HuH-7 (cell line): Measurements from ENCODE around the gene PGAP2.
"Not testable (repeated sequence)": the region's sequence is repeated elsewhere in the genome, so short reads cannot be mapped to it uniquely, and the experiment has no call there.

ENCODE experiments used
- DNase-seq: peaks from one replicate; pipeline ENCODE4 v3.0.0; 2011; ENCODE audit warnings: low spot score

Gene PGAP2

DNA sequence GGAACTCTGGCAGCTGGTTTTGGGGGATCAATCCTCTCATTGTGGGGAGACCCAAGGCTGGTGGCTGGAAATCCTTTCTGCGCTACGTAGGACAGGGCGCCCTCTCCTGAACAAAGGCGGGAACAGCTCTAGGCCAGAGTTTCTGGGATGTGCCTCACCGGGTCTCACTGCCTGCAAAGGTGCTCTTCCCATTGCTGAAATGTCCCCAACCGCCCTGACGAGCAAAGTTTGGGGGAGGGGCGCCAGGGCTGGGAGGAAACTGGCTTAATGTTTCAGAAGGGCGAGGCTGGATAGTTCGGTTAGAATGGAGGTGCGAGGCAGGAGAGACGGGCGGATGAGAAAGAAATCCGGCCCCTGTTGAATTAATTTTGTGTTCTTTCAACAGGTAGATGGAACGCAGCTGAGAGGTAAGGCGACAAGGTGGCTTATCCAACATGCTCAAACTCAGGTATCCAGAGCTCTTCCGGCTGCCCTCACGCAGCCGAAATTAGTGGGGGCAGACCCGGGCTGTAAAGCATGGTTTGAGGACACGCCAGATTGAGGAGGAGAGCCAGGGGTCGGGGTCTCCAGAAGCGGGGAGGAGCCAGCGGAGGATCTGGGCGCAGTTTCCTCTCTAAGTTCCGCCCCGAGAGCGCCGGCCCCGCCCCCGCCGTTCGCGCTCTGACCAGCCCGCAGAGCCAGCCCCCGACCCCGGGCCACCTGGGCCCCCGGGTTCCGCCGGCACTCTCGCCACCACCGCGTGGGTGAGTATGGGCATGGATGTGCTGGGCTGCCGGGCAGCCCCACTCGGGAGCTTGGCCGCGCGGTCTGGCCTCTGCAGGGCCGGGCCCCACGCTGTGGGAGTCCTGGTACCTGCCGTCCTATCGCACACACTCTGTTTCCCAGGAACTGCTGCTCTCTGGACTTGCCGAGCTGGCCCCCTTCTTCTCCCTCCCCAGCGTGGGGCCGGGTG, at the start of gene PGAP2:
Gene PGAP2 (plus strand): TSS at position 652 of the 952 bp plus-strand sequence. CDS start 2,700 bp downstream, outside the sequence.
- DNase-seq = peak; percentile 87

DNA sequence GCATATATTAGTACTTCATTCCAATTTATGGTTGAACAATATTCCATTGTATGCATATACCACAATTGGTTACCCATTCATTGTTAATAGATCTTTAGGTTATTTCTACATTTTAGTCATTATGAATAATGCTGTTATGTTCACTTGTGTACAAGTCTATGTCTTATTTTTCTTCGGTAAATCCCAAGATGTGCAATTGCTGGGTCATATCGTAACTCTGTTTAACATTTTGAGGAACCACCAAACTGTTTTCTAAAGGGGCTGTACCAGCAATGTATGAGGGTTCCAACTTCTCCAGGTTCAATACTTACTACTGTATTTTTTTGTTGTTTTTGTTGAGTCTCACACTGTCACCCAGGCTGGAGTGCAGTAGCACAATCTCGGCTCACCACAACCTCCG, 44.1 kb upstream of the PGAP2 start:
- DNase-seq = no peak

DNA sequence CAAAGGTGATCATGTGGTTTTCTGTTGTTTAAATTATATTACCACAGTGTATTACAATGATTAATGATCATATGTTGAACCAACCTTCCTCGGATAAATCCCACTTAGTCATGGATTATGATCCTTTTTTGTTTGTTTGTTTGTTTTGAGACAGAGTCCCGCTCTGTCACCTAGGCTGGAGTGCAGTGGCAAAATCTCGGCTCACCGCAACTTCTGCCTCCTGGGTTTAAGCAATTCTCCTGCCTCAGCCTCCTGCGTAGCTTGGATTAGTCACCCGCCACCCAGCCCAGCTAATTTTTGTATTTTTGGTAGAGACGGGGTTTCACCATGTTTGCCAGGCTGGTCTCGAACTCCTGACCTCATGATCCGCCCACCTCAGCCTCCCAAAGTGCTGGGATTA, 41.5 kb upstream of the PGAP2 start:
- not testable (repeated sequence) for DNase-seq

DNA sequence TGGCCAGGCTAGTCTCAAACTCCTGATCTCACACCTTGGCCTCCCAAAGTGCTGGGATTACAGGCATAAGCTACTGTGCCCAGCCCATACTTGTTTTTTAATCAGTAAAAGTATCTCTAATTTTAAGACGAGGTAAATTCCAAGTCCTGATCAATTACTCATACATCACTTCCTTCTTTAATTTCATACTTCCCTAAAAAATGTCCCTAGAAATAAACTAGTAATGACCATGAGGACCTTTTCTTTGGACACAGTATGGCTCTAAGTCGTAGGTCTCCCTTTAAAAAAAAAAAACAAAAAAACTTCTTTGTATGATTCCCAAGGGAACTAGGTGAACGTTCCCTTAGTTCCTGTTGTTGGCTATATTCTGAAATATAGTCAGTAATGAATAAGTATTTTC, 40.8 kb upstream of the PGAP2 start:
- no peak for DNase-seq

DNA sequence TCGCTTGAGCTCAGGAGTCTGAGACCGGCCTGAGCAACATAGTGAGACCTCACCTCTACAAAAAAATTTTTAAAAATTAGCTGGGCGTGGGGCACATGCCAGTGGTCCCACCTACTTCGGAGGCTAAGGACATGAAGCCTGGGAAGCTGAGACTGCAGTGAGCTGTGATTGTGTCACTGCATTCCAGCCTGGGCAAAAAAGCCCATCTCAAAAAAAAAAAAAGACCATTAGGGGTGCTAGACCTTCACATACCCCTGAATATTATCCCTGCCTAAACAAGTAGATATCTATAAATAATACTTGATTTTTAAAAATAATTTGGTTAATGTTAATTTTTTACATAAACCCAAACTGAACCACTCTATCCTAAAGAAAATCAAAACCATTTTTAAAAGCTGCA, 35.2 kb upstream of the PGAP2 start:
- no peak for DNase-seq

DNA sequence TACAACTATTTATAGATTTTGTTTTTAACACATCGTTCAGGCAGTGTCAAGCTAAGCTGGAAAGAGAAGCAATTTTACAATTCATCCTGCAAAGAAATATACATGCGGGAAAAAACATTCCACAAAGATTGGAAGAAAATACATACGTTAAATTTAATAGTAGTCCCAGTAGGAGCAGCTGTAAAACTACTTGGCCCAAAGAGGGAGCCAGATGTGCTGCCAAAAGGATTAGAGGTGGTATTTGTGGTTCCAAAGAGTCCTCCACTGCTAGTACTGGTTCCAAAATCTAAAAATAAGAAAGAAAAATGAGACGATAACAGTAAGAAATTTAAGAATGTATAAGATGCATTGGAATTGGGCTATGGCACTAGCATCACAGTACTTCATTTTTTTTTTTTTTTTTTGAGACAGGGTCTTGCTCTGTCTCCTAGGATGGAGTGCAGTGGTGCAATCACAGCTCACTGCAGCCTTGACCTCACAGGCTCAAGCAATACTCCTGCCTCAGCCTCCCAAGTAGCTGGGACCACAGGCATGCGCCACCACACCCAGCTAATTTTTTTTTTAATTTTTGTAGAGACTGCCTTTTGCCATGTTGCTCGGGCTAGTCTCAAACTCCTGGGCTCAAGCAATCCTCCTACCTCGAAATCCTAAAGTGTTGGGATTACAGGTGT, 32.5 kb upstream of the PGAP2 start:
- no peak for DNase-seq

DNA sequence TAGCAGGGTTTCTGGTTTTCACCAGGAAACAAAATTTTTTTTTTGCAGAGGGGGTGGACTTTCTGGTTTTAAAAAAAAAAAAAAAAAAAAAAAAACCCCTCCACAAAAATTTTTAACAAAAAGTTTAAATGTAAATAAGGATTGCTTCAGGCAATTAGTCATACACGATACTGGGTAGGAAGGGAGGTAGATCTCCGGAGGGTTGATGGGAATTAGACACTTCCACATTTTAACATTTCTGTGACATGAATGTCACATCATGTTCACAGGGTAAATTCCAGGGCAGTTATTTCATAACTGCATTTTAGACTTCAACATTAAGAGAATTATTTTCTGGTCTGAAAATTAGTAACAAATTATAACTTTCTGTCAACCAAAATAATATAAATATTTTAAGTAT, 26.9 kb upstream of the PGAP2 start:
- DNase-seq = no peak

DNA sequence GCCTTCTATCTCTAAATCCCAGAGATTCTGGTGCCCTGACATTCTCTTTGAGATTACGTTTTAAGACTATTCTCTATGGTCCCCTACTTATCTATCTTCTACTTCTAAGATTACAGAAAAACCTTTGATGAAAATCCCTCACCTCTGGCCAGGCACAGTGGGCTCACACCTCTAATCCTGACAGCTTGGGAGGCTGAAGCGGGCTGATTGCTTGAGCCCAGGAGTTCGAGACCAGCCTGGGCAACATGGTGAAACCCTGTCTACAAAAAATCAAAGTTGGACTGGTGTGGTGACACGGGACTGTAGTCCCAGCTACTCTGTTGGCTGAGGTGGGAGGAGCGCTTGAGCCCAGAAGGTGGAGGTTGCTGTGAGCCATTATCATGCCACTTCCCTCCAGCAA, 25.4 kb upstream of the PGAP2 start:
- no peak for DNase-seq

DNA sequence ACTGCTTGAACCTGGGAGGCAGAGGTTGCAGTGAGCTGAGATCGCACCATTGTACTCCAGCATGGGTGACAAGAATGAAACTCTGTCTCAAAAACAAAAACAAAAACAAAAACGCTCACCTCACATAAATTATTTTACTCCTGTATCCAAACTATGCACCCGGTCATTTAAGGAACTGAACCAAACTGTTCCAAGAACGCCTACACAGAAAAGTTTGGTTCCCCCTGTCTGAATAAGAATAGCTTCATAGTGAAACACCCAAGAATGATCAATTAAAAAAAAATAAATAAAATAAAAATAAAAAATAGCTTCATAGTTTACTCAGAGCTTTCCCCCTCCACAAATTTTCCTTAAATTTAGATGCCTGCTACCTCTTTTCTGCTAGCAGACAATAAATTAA, 24.7 kb upstream of the PGAP2 start:
- DNase-seq = no peak

DNA sequence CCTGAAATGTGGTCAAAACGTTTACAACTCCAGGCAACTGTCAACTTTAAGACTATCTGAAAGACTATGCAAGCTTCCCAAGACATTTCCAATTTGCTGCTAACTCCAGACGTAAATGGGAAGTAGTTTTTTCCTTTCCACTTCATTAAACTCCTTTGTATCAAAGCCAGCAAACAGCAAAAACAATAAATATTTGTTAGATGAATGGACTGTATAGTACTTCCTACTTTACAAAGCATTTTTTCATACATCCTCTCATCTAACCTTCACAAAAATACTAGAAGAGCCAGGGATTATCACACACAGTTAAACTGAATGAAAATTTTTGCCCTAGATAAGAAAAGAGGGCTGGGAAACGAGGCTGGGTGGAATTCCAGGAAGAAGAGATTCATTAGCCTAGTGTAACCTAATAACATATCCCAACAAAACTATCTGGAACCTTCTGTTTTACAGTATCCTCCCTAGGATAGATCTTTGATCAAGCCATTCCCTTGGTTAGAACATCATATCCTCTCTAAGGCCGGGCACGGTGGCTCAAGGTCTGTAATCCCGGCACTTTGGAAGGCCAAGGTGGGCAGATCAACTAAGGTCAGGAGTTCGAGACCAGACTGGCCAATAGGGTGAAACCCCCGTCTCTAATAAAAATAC, 21.5 kb upstream of the PGAP2 start:
- no peak for DNase-seq

DNA sequence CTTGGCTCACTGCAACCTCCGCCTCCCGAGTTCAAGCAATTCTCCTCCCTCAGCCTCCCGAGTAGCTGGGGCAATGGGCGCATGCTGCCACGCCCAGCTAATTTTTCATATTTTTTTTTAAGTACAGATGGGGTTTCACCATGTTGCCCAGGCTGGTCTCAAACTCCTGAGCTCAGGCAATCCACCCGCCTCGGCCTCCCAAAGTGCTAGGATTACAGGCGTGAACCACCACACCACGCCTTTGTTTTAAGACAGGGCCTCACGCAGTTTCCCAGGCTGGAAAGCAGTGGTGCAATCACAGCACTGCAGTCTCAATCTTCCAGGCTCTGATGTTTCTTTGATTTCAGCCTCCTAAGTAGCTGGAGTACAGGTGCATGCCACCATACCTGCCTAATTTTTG, 14.0 kb upstream of the PGAP2 start:
- DNase-seq = not testable (repeated sequence)

DNA sequence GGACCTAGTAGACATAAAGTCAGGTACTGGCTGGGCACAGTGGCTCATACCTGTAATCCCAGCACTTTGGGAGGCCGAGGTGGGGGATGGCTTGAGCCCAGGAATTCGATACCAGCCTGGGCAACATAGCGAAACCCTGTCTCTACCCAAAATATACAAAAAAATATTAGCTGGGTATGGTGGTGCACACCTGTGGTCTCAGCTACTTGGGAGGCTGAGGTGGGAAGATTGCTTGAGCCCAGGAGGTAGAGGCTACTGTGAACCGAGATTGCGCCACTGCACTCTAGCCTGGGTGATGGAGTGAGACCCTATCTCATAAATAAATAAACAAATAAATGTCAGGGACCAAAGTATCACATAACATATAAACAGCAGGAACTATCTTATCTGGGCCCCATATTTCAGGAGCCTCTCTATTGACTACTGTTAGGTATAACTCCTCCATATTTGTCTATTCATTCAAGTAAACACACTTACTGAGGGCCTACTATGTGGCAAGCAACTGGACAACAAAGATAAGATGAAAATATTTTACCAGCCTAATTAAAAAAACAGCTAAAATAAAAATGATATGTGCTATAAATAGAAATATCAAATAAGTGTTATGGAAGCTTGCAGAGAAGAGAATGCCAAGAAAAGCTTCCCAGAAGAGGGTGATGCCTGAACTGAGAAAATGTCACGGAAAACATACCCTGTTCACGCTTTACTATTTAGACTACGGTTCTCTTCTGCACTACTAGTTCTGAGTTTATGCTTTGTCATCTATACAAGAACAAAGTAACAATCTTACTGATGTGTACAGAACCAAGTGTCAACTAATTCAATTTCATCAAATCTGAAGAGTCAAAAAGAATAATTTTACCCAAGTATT, 13.0 kb upstream of the PGAP2 start:
- DNase-seq = no peak

DNA sequence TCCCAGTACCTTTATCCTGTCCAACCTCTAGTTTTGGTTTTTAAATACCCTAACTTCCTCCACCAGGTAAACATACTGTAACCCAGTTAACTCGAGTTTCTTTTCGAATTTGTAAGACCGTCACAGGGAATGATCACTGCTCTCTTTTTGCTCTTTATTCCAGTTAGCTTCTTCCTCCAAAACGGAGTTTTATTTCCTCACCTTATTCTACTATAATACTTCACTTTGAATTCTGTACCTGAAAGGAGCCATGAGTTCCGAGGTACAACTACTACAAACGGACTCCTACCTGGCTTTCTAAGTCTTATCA, 12.4 kb upstream of the PGAP2 start:
- DNase-seq = no peak

DNA sequence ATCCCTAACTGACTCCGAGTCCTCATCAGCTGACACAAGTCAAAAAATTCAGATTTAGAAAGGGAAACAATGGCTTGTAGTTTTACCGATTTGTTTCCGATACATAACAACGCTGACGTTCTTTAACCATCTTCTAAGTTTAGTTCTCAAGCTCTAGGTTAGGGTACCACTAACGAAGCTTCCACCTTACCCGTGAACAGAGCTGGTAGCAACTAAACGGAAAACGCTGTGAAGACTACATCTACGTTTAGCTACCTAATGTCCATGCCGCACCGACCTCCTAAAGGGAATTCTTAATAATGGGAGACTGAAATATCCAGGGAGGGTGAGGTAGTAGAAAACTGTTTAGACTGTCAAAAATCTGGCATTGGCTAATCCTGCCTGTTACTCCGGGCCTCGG, 12.0 kb upstream of the PGAP2 start:
- no peak for DNase-seq

DNA sequence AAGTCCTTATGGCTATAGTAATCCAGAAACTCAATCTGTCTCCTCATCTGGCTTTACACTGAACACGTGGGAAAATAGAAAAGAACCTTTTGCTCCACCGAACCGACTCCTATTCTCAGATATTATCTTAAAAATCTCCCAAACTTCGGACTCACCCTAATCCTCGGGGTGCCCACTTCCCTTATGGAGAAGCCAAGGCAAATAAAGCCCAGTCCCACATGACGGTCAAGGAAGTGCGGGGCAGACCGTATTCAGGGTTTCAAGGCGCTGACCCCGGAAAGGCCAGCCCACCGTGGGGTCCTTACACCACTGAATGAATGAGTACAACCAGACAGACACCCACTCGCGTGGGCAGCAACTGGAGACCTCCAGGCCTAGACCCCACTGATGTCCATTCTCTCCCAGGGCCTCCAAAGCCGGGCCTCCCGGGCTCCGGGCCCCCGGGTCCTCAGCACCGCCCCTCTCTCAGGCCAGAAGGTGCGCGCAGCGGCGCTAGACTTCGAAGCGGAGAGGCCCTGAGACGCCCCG, 11.5 kb upstream of the PGAP2 start:
- DNase-seq = peak; percentile 34

DNA sequence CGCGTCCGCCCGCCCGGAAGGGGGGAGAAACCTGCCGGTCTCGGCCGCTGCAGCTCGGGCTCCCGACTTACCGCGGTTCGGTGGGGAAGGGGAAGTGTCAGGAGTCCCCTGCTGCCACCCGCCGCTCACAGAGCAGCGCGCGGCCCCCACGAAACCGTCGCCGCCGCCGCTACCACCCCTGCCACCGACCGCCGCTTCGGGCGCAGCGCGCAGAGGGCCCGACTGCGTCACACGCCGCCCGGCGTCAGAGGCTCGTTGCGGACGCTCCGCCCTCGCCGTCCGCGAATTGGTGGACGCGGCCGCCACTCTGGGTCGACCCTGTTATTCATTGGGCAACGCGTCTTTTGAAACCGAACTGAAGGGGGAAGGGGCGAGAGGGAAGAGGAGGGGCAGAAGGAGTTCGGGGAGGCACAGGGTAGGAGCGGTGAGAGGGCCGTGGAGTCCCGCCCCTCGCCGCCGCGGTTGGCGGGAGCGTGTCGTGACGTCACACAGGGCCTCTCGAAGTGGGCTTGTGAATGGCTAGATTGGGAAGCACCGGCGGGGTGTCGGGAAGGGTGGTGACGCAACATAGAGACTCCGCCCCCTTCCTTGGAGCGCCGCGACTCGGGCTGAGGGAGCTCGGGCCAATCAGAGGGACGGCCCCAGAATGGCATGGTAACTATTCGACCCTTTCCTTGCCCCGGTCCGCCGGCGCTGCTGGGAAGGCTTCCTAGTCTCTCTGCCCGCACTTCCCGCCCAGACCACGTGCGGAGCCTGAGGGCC, 10.8 kb upstream of the PGAP2 start, which contains the start of gene NUP98:
Gene NUP98 (minus strand): TSS at position 226 of the 762 bp plus-strand sequence. CDS start 15,437 bp downstream, outside the sequence.
- DNase-seq = peak; percentile 93

DNA sequence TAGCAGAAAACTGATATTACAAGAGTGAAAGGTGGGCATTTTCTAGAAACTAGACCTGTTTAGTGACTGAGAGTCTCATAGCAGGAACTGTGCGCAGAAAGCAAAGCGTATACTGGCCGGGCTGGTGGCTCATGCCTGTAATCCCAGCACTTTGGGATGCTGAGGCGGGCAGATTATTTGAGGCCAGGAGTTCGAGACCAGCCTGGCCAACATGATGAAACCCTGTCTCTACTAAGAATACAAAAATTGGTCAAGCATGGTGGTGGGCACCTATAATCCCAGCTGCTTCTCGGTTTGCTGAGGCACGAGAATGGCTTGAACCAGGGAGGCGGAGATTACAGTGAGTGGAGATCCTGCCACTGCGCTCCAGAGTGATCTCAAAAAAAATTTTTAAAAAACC, 9.2 kb upstream of the PGAP2 start:
- no peak for DNase-seq

DNA sequence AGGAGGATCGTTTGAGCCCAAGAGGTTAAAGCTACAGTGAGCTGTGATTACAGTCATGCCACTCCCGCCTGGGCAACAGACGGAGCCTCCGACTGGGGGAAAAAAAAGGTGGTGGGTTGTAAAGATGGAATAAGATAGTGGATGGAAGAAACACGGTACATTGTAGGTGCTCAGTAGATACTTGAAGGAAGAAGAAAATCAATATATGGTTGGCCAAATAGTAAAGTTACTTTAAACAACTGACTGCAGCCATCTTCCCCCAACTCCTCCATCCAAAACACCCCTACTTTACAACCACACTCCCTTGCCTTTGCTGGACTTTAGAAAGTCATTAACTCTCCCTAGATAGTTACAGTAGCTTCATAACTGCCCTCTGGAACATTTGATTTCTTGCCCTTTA, 8.5 kb upstream of the PGAP2 start:
- DNase-seq = no peak

DNA sequence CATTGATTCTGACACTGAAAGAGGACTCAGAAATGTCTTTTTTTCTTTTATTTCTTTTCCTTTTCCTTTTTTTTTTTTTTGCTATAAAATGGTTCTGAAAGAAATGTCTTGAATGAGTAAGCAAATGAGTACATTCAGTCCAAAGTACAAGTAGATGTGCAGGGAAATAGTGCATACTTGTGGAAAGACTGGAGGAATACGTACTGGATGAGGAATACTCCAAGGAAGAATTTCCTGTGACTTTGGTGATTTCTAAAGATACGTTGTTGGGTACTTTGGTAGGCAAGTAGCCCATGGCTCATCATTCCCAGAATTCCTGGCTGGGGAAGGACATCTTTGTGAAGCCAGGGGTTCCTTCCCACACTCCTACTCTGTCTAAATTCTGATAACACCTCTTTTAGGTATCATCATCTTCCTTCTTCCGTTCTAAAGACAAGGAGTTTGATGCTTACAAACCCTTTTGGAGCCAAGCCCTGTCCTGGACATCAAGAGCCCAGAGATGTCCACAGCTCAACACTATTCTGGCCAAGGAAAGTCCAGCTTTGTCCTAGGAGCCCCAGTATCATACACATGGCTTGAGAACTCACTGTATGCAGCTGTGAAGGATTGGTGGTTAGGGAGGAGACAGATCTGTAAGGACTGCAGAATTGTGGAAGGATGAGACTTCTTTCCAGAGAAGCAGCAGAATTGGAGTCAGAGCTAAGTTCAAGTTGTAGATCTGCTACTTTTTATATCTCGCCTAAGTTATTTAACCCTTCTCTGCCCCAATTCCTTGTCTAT, 6.2 kb upstream of the PGAP2 start:
- DNase-seq = no peak
